NCI-H460 (cell line): ENCODE results near the gene INSYN1. TPM values are rescaled to one million over a fixed set of nuclear protein-coding genes. Genes with fewer than 3 reads are reported as not detected.
"Not testable (repeated sequence)": the region's sequence is repeated elsewhere in the genome, so short reads cannot be mapped to it uniquely, and the experiment has no call there.

Experiments
- DNase-seq: peaks from one replicate; pipeline ENCODE4 v3.0.0-alpha.2; 2016; ENCODE audit warnings: low read depth; ENCODE audit errors: extremely low read depth
- total RNA-seq: library from RNA; depleted of rRNA; stranded (reverse); fragments of >200 nt; shearing (Covaris generic); gene quantifications from 2 replicates; pipeline ENCODE4 v1.2.3, GENCODE V29; 2014

INSYN1 gene
- total RNA-seq, 1 experiment from 2014 or later = 0.02 TPM

DNA sequence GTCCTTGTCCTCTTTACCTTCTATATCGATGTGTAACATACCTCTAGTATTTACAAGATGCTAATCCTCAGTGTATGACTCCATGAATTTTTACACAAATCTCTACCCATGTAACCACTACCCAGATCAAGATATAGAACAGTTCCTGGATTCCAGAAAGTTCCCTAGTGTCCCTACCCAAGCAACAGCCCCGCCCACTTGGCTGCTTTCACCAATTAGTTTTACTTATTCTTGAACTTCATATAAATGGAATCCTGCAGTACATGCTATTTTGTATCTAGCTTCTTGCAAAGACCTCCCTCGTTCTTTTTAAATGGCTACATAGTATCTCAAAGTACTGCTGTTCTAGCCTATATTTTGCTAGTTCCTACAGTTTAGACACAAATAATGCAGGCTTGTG, 35.9 kb downstream of the INSYN1 start:
- DNase-seq = no peak

- no peak for DNase-seq
These were observed 36.7 kb downstream of the INSYN1 start for GRCh38 chr15:73716417-73716816.

DNA sequence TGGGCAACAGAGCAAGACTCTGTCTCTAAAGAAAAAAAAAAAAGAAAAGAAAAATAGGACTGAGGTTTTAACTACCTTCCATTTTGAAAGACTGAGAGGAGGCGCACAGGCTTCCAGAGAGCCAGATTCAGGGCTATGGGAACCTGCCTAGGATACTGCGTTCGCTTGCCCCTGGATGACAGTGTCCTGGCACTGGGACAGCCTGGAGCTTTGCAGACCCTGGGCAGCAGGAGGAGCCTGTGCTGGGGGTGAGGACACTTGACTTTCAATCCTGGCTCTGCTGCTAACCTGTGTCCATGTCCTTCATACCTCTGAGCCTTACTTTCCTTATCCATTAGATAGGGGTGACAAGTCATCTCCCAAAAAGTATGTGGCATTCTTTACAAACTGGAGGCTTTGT, 37.7 kb downstream of the INSYN1 start:
- no peak for DNase-seq

GRCh38 chr15:73714695-73715301, 38.4 kb downstream of the INSYN1 start:
- DNase-seq = no peak

GRCh38 chr15:73712107-73712506, 41.0 kb downstream of the INSYN1 start:
- DNase-seq = no peak

GRCh38 chr15:73711526-73711925, 41.6 kb downstream of the INSYN1 start:
- DNase-seq = no peak

GRCh38 chr15:73710321-73710720, 42.8 kb downstream of the INSYN1 start:
- DNase-seq = no peak

GRCh38 chr15:73709686-73710085, 43.5 kb downstream of the INSYN1 start:
- no peak for DNase-seq

GRCh38 chr15:73709241-73709640, 43.9 kb downstream of the INSYN1 start:
- no peak for DNase-seq

DNA sequence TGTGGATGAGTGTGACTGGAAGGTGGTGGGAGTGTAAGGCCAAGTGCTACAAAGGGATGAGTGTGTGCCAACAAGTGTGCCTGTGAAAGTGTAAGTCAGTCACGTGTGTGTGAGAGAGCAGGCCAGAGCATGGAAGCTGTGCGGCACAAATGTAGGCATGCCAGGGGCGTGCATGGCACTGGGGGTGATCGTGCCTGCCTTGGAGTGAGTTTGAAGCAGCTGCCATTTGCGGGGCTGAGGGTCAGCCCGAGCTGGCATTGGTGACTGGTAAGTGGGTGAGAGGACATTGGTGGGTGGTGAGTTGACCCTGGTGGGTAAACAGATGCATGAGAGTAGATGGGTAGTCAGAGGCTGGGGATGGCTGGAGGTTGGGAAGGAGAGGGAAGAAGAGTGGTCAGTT, 44.5 kb downstream of the INSYN1 start:
- no peak for DNase-seq

- peak; percentile 43 for DNase-seq
These were observed 48.1 kb downstream of the INSYN1 start for GRCh38 chr15:73704869-73705645.

- not testable (repeated sequence) for DNase-seq
These were observed 48.8 kb downstream of the INSYN1 start for GRCh38 chr15:73704142-73704868.

DNA sequence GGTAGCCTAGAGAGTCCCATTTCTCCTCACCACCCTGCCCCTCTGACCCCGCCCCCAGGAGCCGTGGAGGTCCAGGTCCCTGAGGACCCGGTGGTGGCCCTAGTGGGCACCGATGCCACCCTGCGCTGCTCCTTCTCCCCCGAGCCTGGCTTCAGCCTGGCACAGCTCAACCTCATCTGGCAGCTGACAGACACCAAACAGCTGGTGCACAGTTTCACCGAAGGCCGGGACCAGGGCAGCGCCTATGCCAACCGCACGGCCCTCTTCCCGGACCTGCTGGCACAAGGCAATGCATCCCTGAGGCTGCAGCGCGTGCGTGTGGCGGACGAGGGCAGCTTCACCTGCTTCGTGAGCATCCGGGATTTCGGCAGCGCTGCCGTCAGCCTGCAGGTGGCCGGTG, 49.5 kb downstream of the INSYN1 start:
- DNase-seq = not testable (repeated sequence)

GRCh38 chr15:73702311-73703239, 50.6 kb downstream of the INSYN1 start:
- DNase-seq = not testable (repeated sequence)

DNA sequence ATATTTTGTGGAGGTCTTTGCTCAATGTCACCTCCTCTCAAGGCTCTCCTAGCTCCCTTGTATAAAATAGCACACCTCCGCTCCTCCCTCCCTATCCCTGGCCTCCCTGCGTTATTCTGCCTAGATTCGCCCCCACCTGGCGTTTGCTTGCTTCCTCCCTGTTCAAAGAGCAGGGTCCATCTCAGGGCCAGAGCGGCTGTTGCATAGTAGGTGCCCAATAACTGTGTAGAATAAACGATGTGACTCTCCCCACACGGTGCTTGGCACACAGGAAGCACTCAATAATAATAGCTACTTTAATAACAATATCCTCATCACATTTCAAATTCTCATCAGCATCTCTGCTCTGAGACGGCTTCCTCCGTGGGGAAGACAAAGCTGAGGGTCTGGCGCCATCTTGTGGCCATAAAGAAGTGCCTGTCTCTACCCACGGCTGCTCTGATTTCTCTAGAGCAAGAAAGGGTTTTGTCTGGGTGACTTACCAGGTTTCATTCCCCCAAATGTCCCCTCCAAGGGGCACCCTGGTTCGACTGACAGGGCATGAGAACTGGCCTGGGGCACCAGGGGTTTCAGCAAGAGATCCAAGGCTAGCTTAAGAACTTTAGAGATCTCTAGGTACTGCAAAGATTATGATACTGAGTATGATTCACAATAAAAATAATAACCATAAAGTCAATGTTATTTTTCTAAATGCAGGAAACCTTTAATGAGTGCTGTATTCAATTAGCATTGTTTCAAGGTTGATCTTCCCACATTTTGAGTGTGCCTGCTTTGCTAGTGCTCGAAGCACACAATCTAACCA, 52.9 kb downstream of the INSYN1 start:
- peak; percentile 69 for DNase-seq

DNA sequence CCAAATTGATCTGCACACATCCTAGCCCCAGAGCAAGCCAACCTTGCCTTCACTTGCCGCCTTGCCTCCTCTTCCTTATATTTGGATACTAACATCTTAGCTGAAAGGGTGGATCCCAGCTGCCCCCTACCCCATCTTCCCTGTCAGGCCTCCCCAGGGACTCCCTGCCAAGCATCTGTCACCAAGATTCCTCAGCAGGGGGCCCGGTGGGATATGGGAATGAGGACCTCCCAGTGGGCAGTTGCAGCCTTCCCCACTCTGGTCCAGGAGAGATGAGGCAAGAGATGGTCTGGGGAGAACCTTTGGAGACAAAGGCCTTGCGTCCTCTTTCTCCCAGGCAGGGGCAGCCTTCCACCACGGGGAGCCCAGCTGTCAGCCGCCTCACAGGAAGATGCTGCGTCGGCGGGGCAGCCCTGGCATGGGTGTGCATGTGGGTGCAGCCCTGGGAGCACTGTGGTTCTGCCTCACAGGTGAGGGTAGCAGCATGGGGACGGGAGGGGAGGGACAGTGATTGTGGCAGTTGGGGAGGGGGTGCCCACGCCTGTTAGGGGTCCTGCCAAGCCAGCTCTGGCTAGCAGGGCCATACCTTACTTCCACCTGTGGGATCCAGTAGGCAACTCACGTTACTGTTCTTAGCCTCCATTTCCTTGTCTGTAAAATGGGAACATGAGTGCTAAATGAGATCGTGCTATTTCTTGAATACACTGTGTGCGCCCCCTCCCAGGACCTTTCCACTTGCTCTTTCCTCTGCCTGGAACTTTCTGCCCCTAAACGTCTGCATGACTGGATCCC, 53.7 kb downstream of the INSYN1 start:
- DNase-seq = no peak

DNA sequence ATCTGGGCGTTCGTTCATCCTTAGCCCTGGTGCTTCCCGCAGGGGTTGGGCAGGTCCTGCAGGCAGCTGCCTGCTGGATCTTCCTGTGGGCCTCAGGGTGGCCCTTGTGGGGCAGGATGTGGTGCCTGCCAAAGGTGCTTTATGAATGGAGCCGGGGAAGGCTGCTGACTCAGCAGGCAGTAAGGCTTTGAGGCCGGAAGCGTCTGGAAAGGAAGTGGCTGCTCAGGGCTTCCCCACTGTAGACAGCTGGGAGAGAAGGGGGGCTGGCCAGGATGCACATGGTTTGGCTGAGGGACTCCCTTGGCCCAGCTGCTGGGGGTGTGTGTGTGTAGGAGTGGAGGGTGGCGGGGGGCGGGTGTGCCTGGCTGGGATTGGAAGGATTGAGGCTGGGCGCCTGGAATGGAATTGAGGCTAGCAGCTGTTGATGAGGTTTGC, 56.1 kb downstream of the INSYN1 start:
- DNase-seq = no peak

GRCh38 chr15:73696641-73697001, 56.5 kb downstream of the INSYN1 start:
- no peak for DNase-seq
